HG02970 (cell line): Measurements from ENCODE around the gene SNTA1.
"Not testable (repeated sequence)": the region's sequence is repeated elsewhere in the genome, so short reads cannot be mapped to it uniquely, and the experiment has no call there.

ENCODE experiments used
- ATAC-seq: cut with Tn5 transposase; IDR thresholded peaks from one replicate; pipeline ENCODE4 v1.9.1; 2021; ENCODE audit warnings: mild to moderate bottlenecking, moderate library complexity, moderate number of reproducible peaks; ENCODE audit not compliant: unreplicated experiment, low FRiP score

Gene SNTA1

GRCh38 chr20:33433465-33434234, 9.9 kb downstream of the SNTA1 start:
- ATAC-seq, result no peak

- no peak for ATAC-seq
Observed at GRCh38 chr20:33431797-33432381, 11.7 kb downstream of the SNTA1 start.

DNA sequence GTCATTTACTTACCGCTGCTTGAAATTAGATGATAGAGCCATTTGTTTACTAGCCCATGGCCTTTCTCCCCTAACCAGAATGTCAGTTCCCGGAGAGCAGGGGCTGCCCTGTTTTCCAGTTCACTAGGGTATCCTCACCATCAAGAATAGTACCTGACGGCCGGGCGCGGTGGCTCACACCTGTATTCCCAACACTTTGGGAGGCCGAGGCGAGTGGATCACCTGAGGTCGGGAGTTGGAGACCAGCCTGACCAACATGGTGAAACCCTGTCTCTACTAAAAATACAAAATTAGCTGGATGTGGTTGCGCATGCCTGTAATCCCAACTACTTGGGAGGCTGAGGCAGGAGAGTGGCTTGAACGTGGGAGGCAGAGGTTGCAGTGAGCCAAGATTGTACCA, 19.7 kb downstream of the SNTA1 start:
- not testable (repeated sequence) for ATAC-seq

DNA sequence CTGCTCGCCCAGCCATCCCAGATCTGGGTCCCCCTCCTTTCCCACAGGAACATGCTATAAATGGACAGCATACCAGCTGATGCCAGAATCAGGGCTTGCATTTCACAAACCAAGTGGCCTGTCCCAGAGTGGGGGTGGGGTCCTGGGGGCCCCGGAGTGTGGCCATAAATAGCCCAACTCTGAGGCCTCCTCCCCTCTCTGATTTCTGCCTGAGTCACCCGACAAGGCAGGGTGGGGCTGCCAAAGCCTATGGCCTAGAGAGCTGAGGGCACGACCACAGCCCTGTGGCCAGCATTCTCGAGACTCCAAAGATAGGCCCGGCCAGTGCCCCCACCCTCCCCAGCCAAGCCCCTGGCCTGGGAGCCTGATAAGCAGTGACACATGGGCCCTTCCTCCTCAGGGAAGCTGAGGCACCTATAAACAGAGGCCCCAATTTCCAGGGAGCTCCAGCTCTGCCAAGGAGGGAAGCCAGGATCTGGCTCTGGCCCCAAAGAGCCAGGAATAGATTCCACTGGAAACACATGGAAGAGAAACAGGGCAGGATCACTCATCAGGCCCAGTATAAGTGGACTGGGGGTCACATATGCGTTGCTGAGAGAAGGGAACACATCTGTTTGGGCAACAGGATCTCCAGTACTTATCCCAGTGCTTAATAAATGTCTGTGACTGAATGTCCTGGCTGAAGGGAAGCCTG, 20.3 kb downstream of the SNTA1 start:
- no peak for ATAC-seq

DNA sequence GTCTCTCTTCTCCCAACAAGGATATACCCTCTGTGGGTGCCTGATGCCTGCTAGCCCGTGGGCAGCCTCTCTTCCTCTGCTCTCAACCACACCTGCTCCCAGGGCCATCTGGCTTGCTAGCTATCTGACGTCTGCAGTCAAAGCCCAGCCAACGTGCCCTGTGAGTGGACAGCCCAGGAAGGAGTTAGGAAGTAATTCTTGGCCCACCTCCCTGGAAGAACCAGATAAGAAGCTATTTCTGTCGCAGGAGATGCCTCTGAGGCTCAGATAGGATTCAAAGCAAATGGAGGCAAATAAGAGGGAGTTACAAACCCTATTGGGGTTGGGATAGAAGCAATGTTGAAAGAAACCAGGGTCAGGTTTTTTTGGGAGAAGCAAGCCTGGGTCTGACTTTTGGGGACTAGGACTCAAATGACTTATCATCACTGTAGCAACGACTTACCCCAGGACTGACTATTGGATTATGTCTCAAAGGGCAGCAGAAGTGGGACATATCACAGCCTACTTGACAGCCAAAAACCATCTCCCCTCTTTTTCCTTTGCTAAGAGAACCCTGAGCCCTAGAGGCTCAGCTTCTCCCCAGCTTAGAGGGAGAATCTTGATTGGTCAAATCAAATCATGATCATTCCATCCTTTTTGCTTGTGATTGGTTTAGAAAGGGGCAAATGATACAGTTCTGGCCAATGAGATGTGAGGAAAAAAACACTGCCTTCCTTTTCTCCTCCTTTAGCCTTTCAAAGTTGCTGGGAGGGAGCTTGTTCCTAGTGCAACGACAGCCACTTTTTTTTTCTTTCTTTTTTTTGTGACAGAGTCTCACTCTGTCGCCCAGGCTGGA, 24.2 kb downstream of the SNTA1 start:
- ATAC-seq, result no peak

DNA sequence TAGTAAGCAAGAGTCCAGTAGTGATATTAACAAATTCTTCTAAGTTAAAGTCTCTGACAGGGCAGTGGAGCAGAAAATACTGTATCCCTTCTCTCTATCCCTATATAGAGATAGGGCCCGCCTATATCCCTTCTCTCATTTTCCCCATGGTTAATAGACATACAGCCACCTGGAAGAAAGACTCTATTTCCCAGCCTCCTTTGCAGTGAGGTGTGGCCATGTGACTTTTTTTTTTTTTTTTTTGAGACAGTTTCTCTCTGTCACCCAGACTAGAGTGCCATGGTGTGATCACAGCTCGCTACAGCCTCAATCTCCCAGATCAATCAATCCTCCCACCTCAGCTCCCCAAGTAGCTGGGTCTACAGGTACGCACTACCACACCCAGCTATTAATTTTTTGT, 25.5 kb downstream of the SNTA1 start:
- no peak for ATAC-seq

DNA sequence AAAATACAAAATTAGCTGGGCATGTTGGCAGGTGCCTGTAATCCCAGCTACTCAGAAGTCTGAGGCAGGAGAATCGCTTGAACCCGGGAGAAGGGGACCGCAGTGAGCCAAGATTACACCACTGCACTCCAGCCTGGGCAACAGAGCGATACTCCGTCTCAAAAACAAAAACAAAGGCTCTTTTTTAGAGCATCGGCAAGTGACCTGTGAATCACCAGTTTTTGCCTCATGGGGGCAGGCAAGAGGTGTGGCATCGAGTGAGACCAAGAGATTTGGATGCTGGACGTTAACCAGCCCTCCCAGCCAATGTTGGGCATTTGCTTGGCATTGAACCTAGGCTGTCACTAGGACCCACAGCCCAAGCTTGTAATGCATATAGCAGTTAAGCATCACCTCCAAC, 27.6 kb downstream of the SNTA1 start:
- no peak for ATAC-seq

- ATAC-seq, result no peak
Observed at GRCh38 chr20:33412484-33412838, 31.1 kb downstream of the SNTA1 start.

GRCh38 chr20:33411711-33412483, 31.7 kb downstream of the SNTA1 start:
- no peak for ATAC-seq

DNA sequence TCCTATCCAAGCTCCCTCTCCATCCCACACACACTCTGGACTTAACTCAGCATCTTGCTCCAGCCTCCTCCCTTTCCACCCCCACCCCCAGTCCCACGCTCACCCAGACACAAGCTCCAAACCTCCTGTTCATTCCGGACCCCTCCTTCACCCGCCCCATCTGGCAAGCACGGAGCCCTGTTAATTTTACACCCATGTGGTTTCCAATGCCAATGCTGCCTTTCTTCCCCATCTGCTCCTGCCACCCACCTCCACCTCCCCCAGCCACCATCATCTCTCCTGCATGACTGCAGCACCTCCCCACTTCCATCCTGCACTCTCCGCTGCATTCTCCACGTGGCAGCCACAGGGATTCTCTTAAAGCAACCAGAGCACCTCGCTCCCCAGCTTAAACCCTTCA, 32.3 kb downstream of the SNTA1 start:
- ATAC-seq, result no peak

DNA sequence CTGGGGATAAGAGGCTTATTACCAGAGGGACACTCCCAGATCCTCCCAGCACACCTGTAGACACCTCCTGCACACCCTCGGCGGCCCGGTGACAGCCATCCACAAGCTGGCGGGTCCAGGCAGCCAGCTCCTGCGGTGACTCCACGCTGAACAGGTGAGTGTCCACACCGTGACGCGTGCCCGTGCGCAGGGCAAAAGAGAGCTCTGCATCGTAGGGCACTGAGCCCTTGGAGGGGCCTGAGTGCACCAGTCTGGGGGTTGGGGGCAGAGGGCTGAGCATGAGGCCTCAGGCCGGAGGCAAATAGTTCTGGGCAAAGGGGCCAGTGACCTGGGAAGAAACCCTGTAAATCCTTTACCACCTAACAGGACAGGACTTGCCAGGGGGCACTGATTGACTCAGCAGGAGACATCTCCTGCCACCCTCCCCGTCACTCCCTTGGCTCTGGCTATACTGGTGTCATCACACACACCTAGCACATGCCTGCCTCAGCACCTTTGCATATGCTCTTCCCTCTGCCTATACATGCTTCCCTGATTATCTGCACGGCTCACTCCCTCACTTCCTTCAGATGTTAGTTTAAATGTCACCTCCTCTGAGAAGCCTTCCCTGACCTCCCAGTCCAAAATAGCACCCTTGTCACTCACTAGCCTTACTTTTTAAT, 33.4 kb downstream of the SNTA1 start:
- no peak for ATAC-seq

- no peak for ATAC-seq
Observed at GRCh38 chr20:33408716-33409654, 34.6 kb downstream of the SNTA1 start.

DNA sequence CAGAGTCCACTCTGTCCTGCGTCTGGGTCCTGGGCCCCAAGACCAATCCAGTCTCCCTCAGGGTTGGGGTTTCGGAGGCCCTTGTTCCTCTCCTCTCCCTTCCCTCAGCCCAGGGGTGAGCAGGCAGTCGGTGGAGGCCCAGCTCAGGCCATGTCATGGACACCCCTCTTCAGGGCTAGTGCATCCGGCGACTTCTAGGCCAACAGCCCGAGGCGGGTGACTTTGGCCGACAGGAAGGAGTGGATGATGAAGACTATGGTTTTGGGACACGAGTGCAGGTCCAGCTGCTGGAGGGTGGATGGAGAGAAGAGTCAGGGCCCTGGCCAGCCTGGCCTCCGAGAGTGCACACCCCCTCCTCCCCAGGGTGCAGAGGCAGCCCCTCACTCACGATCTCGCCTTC, 35.2 kb downstream of the SNTA1 start:
- no peak for ATAC-seq

GRCh38 chr20:33407796-33408195, 35.8 kb downstream of the SNTA1 start:
- ATAC-seq, result no peak

DNA sequence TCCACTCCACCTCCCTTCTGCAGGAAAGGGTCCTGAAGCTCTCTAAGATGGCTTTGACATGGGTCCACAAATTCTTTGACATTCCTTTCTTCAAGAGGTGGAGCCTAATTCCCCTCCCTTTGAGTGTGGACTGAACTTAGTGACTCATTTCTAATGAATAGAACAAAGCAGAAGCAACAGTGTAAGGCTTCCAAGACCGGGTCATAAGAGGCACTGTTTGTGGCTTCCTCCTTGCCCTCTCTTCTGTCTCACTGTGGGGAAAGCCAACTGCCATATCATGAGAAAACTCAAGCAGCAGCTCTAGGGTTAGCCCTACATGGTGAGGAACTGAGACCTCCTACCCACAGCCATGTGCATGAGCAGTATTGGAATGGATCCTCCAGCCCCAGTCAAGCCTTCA, 36.3 kb downstream of the SNTA1 start:
- ATAC-seq, result no peak

DNA sequence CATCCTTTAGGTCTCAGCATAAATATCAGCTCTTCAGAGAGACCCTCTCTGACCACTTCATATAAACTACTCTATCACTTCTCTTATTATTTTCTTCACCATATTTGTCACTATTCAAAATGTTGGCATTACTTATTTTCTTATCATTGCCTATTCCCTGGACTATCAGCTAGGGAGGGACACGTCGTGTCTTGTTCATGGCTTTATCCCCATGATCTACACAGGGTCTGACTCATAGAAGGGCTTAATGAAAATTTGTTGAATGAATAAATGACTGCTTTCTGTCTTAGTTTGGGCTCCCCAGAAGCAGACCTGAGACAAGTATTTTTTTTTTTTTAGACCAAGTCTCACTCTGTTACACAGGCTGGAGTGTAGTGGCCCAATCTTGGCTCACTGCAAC, 39.3 kb downstream of the SNTA1 start:
- no peak for ATAC-seq

GRCh38 chr20:33401921-33402369, 41.6 kb downstream of the SNTA1 start:
- no peak for ATAC-seq

- no peak for ATAC-seq
Observed at GRCh38 chr20:33401184-33401920, 42.2 kb downstream of the SNTA1 start, which contains the start of gene CDK5RAP1. TSS of gene CDK5RAP1 (minus strand) at chr20:33401519. CDS start at chr20:33397064, 4,455 bp downstream.
